ENCODE results near the gene SUZ12.
A peak's percentile ranks its signal among the peaks of the same experiment; 100 is the strongest.
"Not testable (repeated sequence)": the region's sequence is repeated elsewhere in the genome, so short reads cannot be mapped to it uniquely, and the experiment has no call there.

SUZ12 gene

GRCh38 chr17:31936615-31937609 lies at the start of gene SUZ12:
Gene SUZ12 (plus strand): TSS chr17:31937007. CDS start chr17:31937247, 240 bp downstream.
- peak in 57 of 58 donors; percentile 38 to 93 (median 79) for DNase-seq

- DNase-seq, result peak in 1 of 58 donors; percentile 10
Observed at GRCh38 chr17:31888124-31888523, 48.7 kb upstream of the SUZ12 start.

GRCh38 chr17:31900877-31901276 lies 35.9 kb upstream of the SUZ12 start:
- no peak for DNase-seq

- DNase-seq, result no peak
Observed at GRCh38 chr17:31902693-31903092, 34.1 kb upstream of the SUZ12 start.

GRCh38 chr17:31903401-31903800 lies 33.4 kb upstream of the SUZ12 start:
- DNase-seq, result no peak

GRCh38 chr17:31907342-31907962 lies 29.4 kb upstream of the SUZ12 start:
- DNase-seq, result peak in 5 of 58 donors; percentile 1 to 23 (median 3)

- DNase-seq, result no peak
Observed at GRCh38 chr17:31908386-31908785, 28.4 kb upstream of the SUZ12 start.

GRCh38 chr17:31912705-31913104 lies 24.1 kb upstream of the SUZ12 start:
- not testable (repeated sequence) for DNase-seq

- no peak for DNase-seq
Observed at GRCh38 chr17:31915456-31916100, 21.2 kb upstream of the SUZ12 start.

- DNase-seq, result no peak
Observed at GRCh38 chr17:31916491-31917064, 20.2 kb upstream of the SUZ12 start.

- no peak for DNase-seq
Observed at GRCh38 chr17:31917065-31917529, 19.7 kb upstream of the SUZ12 start.

GRCh38 chr17:31917721-31918120 lies 19.1 kb upstream of the SUZ12 start:
- not testable (repeated sequence) for DNase-seq

GRCh38 chr17:31918701-31919128 lies 18.1 kb upstream of the SUZ12 start:
- DNase-seq, result no peak

- DNase-seq, result no peak
Observed at GRCh38 chr17:31919802-31920525, 16.8 kb upstream of the SUZ12 start.

- no peak for DNase-seq
Observed at GRCh38 chr17:31926100-31926729, 10.6 kb upstream of the SUZ12 start.

GRCh38 chr17:31931756-31932155 lies 5.1 kb upstream of the SUZ12 start:
- DNase-seq, result no peak

- no peak for DNase-seq
Observed at GRCh38 chr17:31935512-31935911, 1.3 kb upstream of the SUZ12 start.

- DNase-seq, result not testable (repeated sequence)
Observed at GRCh38 chr17:31937926-31938641, 1.3 kb downstream of the SUZ12 start.

- DNase-seq, result not testable (repeated sequence)
Observed at GRCh38 chr17:31941916-31942315, 5.1 kb downstream of the SUZ12 start.
